ENCODE data around the gene MAP3K20.
A peak's percentile ranks its signal among the peaks of the same experiment; 100 is the strongest.

- TF ChIP-seq CTCF (IDR thresholded peaks at IDR 0.05) (peak in 4 of 5 experiments; percentile 18 to 34 (median 28)), EP300 (IDR thresholded peaks at IDR 0.05; ENCODE audit: low read depth) (no peak)
These were observed at the start of gene MAP3K20 for GRCh38 chr2:173075781-173076580.

All from transverse colon (tissue), 3 donors.